Neuronal stem cell (in vitro differentiated cells): ENCODE results near the gene FSTL3.

Experiments used
- DNase-seq: peaks from one replicate; pipeline ENCODE4 v3.0.0-alpha.2; 2013; ENCODE audit warnings: low spot score
- H2AFZ ChIP-seq: one replicate; pipeline ENCODE4 v1.6.1; 2013; ENCODE audit warnings: mild to moderate bottlenecking, low read length, inconsistent platforms
- H2AK5ac ChIP-seq: 2 replicates; pipeline ENCODE4 v1.6.1; 2013; ENCODE audit warnings: low read depth, mild to moderate bottlenecking, inconsistent platforms, low read length, moderate library complexity, mixed read lengths
- H2BK120ac ChIP-seq: 2 replicates; pipeline ENCODE4 v1.6.1; 2013; ENCODE audit warnings: low read depth, mild to moderate bottlenecking, inconsistent platforms, low read length, moderate library complexity, mixed read lengths
- H2BK12ac ChIP-seq: one replicate; pipeline ENCODE4 v1.6.1; 2013; ENCODE audit warnings: low read length, inconsistent platforms
- H2BK15ac ChIP-seq: 2 replicates; pipeline ENCODE4 v1.6.1; 2013; ENCODE audit warnings: mild to moderate bottlenecking, low read length, inconsistent platforms, mixed read lengths
- H2BK5ac ChIP-seq: one replicate; pipeline ENCODE4 v1.6.1; 2013; ENCODE audit warnings: inconsistent platforms, mild to moderate bottlenecking, low read length, moderate library complexity
- H3K14ac ChIP-seq: one replicate; pipeline ENCODE4 v1.6.1; 2013; ENCODE audit warnings: low read length, inconsistent platforms
- H3K18ac ChIP-seq: 2 replicates; pipeline ENCODE4 v1.6.1; 2013; ENCODE audit warnings: low read length, inconsistent platforms
- H3K23ac ChIP-seq: 2 replicates; pipeline ENCODE4 v1.6.1; 2013; ENCODE audit warnings: low read depth, mild to moderate bottlenecking, mixed read lengths, low read length, inconsistent platforms; ENCODE audit not compliant: poor library complexity
- H3K27ac ChIP-seq: replicated peaks from 3 replicates; pipeline ENCODE4 v1.5.1; 2013; ENCODE audit warnings: low read length, inconsistent platforms
- H3K27me3 ChIP-seq, 3 experiments: 2 replicates each; pipeline ENCODE4 v1.6.1; 2013; ENCODE audit warnings: low read length in 3 of 3, mild to moderate bottlenecking in 2 of 3, inconsistent platforms in 1 of 3, low read depth in 1 of 3, mixed read lengths in 1 of 3, moderate library complexity in 1 of 3; ENCODE audit not compliant: control insufficient read depth in 3 of 3, insufficient read depth in 3 of 3
- H3K36me3 ChIP-seq, 2 donors: replicated peaks in 1 of 2; 2 replicates each; pipeline ENCODE4 v1.6.1; 2013; ENCODE audit warnings: low read length in 2 of 2; ENCODE audit not compliant: control insufficient read depth in 2 of 2, insufficient read depth in 2 of 2
- H3K4ac ChIP-seq: 2 replicates; pipeline ENCODE4 v1.6.1; 2013; ENCODE audit warnings: inconsistent platforms, mild to moderate bottlenecking, low read length, moderate library complexity
- H3K4me1 ChIP-seq, 2 donors: 1 replicate in 1 of 2; 2 replicates in 1 of 2; pipeline ENCODE4 v1.6.1; 2013; ENCODE audit warnings: low read length in 2 of 2, low read depth in 1 of 2; ENCODE audit not compliant: control insufficient read depth in 2 of 2, insufficient read depth in 1 of 2
- H3K4me2 ChIP-seq: one replicate; pipeline ENCODE4 v1.6.1; 2013; ENCODE audit warnings: mild to moderate bottlenecking, low read length, inconsistent platforms; ENCODE audit not compliant: insufficient read depth, poor library complexity, severe bottlenecking
- H3K4me3 ChIP-seq, 2 donors: 2 replicates each; pipeline ENCODE4 v1.5.1; 2013; ENCODE audit warnings: low read length in 2 of 2, mild to moderate bottlenecking in 2 of 2, inconsistent platforms in 1 of 2, moderate library complexity in 1 of 2
- H3K79me1 ChIP-seq: one replicate; pipeline ENCODE4 v1.6.1; 2013; ENCODE audit warnings: low read depth, mild to moderate bottlenecking, inconsistent platforms, low read length, moderate library complexity
- H3K9ac ChIP-seq: one replicate; pipeline ENCODE4 v1.6.1; 2013; ENCODE audit warnings: mild to moderate bottlenecking, low read depth, low read length, inconsistent platforms; ENCODE audit not compliant: poor library complexity
- H3K9me3 ChIP-seq, 2 donors: replicated peaks in 1 of 2; 2 replicates each; pipeline versions ENCODE3 to v1.6.1; 2013; ENCODE audit warnings: low read length in 2 of 2, mild to moderate bottlenecking in 2 of 2, inconsistent platforms in 1 of 2, low read depth in 1 of 2, mixed read lengths in 1 of 2, moderate library complexity in 1 of 2; ENCODE audit not compliant: control insufficient read depth in 2 of 2, insufficient read depth in 1 of 2
- H4K8ac ChIP-seq: one replicate; pipeline ENCODE4 v1.6.1; 2013; ENCODE audit warnings: low read depth, mild to moderate bottlenecking, inconsistent platforms, low read length, moderate library complexity
- H4K91ac ChIP-seq: one replicate; pipeline ENCODE4 v1.6.1; 2013; ENCODE audit warnings: low read length, low read depth, mild to moderate bottlenecking, inconsistent platforms; ENCODE audit not compliant: poor library complexity
- WGBS, 2 donors: extraction: QIAGEN DNeasy Blood & Tissue Kit; methylation state at CpG; one replicate each; pipeline ENCODE4 v1.1.7; 2013; ENCODE audit warnings: missing lambda C conversion rate in 2 of 2, mixed read lengths in 1 of 2; ENCODE audit not compliant: insufficient read length in 2 of 2, insufficient replicate concordance in 1 of 2; ENCODE audit errors: extremely low coverage in 2 of 2; 5-methylcytosine and 5-hydroxymethylcytosine counted together

Gene FSTL3

DNA sequence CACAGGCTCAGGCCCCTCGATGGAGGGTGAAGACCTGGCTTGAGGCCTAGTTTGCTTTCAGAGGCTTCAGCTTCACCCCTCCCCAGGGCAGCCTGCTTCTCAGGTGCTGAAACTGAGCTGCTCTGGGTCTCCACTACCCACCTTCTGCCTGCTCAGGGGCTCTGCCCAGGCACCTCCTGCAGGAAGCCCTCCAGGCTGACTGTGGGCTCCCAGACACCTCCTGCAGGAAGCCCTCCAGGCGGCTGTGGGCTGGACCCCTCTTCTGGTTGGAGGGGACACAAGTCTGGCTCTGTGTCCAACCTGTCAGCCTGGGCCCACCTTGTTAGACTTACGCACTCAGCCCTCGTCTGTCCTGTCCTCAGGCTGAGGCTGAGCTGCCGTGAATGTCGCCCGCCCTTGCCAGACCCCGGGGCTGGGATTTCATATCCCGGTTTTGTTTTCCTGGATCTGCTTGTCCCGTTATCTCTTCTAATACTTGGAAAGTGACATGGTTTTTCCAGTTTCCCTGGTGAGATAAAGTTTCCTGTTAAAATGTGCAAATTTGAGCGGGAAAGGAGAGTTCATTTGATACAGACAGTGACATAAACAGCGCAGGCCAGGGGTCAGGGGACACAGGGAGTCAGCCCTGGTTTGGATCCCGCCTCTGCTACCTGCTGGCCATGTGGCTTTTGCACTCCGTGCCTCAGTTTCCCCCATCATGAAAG lies 53.9 kb downstream of the FSTL3 start:
- WGBS, 2 donors, result no CpG with 5 or more reads among the region's 14 CpGs
- H3K27me3 ChIP-seq, result no peaks in the 10 kb centered on the region
- H3K14ac ChIP-seq, result no peak overlapping the region
- H4K91ac ChIP-seq, result no peak overlapping the region
- H3K9ac ChIP-seq, result no peak overlapping the region
- no peak overlapping the region for H3K23ac ChIP-seq
- no peak overlapping the region for H3K4me2 ChIP-seq
- H3K36me3 ChIP-seq, result peaks cover 21 to 61% of the 10 kb centered on the region in 2 donors
- H2BK15ac ChIP-seq, result no peak overlapping the region
- H3K18ac ChIP-seq, result no peak overlapping the region
- peaks cover 0 to 6% of the 10 kb centered on the region in 2 donors for H3K9me3 ChIP-seq
- H3K4me3 ChIP-seq, result no peak overlapping the region
- H2BK5ac ChIP-seq, result no peak overlapping the region
- H3K27ac ChIP-seq, result no peak overlapping the region
- H4K8ac ChIP-seq, result no peak overlapping the region
- H2AK5ac ChIP-seq, result no peak overlapping the region
- H2BK120ac ChIP-seq, result no peak overlapping the region
- H3K79me1 ChIP-seq, result peaks cover 5% of the 10 kb centered on the region
- H2AFZ ChIP-seq, result no peak overlapping the region
- no peak overlapping the region for H2BK12ac ChIP-seq
- DNase-seq, result no peak
- no peak overlapping the region for H3K4ac ChIP-seq
- no peaks in the 10 kb centered on the region for H3K4me1 ChIP-seq

DNA sequence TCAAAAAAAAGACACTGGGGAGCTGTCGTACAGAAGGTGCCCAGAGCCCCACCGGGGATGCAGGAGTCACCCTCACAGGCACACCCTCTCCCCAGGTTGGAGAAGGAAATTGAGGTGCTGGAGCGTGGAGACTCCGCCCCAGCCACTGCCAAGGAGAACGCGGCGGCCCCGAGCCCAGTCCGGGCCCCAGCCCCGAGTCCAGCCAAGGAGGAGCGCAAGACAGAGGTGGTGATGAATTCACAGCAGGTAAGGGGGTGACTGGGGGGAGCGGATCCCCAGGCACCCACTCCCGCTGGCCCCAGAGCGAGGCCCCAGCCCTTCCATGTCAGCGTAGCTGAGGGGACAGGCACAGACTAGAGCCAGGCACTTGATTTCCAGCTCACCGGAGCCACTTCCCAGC lies 54.8 kb downstream of the FSTL3 start:
- H2BK5ac ChIP-seq, result no peak overlapping the region
- H2BK12ac ChIP-seq, result no peak overlapping the region
- no peak overlapping the region for H2BK120ac ChIP-seq
- DNase-seq, result no peak
- H3K4me3 ChIP-seq, result no peak overlapping the region
- no peaks in the 10 kb centered on the region for H3K4me1 ChIP-seq
- no peak overlapping the region for H3K4me2 ChIP-seq
- H2AK5ac ChIP-seq, result no peak overlapping the region
- no peak overlapping the region for H3K4ac ChIP-seq
- H3K27me3 ChIP-seq, result no peaks in the 10 kb centered on the region
- H3K9me3 ChIP-seq, result peaks cover 0 to 6% of the 10 kb centered on the region in 2 donors
- H3K14ac ChIP-seq, result no peak overlapping the region
- H3K79me1 ChIP-seq, result peaks cover 5% of the 10 kb centered on the region
- H3K27ac ChIP-seq, result no peak overlapping the region
- no peak overlapping the region for H3K23ac ChIP-seq
- H3K9ac ChIP-seq, result no peak overlapping the region
- H2AFZ ChIP-seq, result no peak overlapping the region
- H4K91ac ChIP-seq, result no peak overlapping the region
- H2BK15ac ChIP-seq, result no peak overlapping the region
- WGBS, 2 donors, result no CpG with 5 or more reads among the region's 16 CpGs
- H3K36me3 ChIP-seq, result peaks cover 19 to 59% of the 10 kb centered on the region in 2 donors
- no peak overlapping the region for H3K18ac ChIP-seq
- no peak overlapping the region for H4K8ac ChIP-seq

DNA sequence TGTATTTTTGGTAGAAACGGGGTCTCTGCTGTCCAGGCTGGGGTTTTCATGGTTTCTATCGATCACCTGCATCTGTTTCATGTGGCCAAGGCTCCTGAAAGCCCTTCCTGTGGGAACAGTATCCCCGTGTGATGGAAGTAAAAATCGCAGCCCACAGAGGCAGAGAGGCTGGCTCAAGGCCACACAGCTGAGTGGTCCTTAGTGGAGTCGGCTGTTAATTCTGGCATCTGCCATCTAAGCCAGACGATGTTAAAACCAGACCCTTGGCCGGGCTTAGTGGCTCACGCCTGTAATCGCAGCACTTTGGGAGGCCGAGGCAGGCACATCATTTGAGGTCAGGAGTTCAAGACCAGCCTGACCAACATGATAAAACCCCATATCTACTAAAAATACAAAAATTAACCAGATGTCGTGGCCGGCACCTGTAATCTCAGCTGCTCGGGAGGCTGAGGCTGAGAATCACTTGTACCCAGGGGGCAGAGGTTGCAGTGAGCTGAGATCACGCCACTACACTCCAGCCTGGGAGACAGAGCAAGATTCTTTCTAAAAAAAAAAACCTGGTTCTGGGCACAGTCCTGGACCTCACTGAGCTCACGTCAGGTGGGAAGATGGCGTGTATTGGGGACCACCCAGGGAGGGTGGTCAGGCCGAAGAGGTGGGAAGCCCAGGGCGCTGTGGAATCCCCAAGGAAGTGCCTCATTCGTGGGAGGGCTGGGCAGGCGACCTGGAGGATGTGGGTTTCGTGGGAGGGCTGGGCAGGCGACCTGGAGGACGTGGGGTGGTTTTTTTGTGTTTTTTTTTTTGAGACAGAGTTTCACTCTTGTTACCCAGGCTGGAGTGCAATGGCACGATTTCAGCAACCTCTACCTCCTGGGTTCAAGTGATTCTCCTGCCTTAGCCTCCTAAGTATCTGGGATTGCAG lies 56.2 kb downstream of the FSTL3 start:
- H2BK5ac ChIP-seq, result no peak overlapping the region
- no peak overlapping the region for H2AK5ac ChIP-seq
- peak overlapping the region; percentile 21 for H3K9ac ChIP-seq
- peaks cover 0 to under 1% of the 10 kb centered on the region in 2 donors for H3K9me3 ChIP-seq
- H3K36me3 ChIP-seq, result peaks cover 14 to 64% of the 10 kb centered on the region in 2 donors
- H2BK15ac ChIP-seq, result no peak overlapping the region
- no peaks in the 10 kb centered on the region for H3K4me1 ChIP-seq
- no peak overlapping the region for H3K18ac ChIP-seq
- H2BK120ac ChIP-seq, result no peak overlapping the region
- no peak overlapping the region for H3K4ac ChIP-seq
- H2BK12ac ChIP-seq, result no peak overlapping the region
- H3K23ac ChIP-seq, result no peak overlapping the region
- H3K27ac ChIP-seq, result no peak overlapping the region
- H2AFZ ChIP-seq, result no peak overlapping the region
- no peak overlapping the region for H4K91ac ChIP-seq
- no peak overlapping the region for H3K4me3 ChIP-seq
- no peak overlapping the region for H3K14ac ChIP-seq
- no peak for DNase-seq
- H3K4me2 ChIP-seq, result no peak overlapping the region
- no peaks in the 10 kb centered on the region for H3K27me3 ChIP-seq
- no CpG with 5 or more reads among the region's 24 CpGs for WGBS, 2 donors
- H4K8ac ChIP-seq, result no peak overlapping the region
- peaks cover 2% of the 10 kb centered on the region for H3K79me1 ChIP-seq
